Measurements from ENCODE around the gene CNIH3. TPM values are rescaled to one million over a fixed set of nuclear protein-coding genes. Genes with fewer than 3 reads are reported as not detected.

CNIH3 gene
- total RNA-seq, 1 donor from 2014 or later, result 2.5 TPM

GRCh38 chr1:224623743-224624333 is 7.7 kb downstream of the CNIH3 start:
- peaks cover 29% of the 10 kb centered on the region for H3K27me3 ChIP-seq
- no peaks in the 10 kb centered on the region for H3K9me3 Mint-ChIP-seq
- no peak overlapping the region for H3K9ac ChIP-seq
- H3K36me3 Mint-ChIP-seq, result no peaks in the 10 kb centered on the region
- H3K27ac Mint-ChIP-seq, result no peak overlapping the region
- H3K4me2 ChIP-seq, result no peak overlapping the region
- no peaks in the 10 kb centered on the region for H3K4me1 ChIP-seq
- H3K9me3 ChIP-seq (ENCODE audit: low read depth), result no peaks in the 10 kb centered on the region
- no peak overlapping the region for H3K4me3 Mint-ChIP-seq
- no peak for DNase-seq (ENCODE audit: low spot score)
- H3K79me2 ChIP-seq (ENCODE audit: low read depth), result no peaks in the 10 kb centered on the region
- peaks cover 19% of the 10 kb centered on the region for H3K27me3 Mint-ChIP-seq (ENCODE audit: insufficient read depth, low read depth)
- no peaks in the 10 kb centered on the region for H3F3A ChIP-seq (ENCODE audit: low read depth)
- H3K4me1 Mint-ChIP-seq, result peaks cover 4% of the 10 kb centered on the region
- no peak overlapping the region for H3K4me3 ChIP-seq
- no peaks in the 10 kb centered on the region for H3K36me3 ChIP-seq
- no peak overlapping the region for H2AFZ ChIP-seq (replicated peaks)
- no peaks in the 10 kb centered on the region for H4K20me1 ChIP-seq (ENCODE audit: low read depth)
- TF ChIP-seq EZH2phosphoT487 (IDR thresholded peaks at IDR 0.05) (no peak), EZH2 (IDR thresholded peaks at IDR 0.05) (no peak), CTCF (IDR thresholded peaks at IDR 0.05) (no peak)
- H3K27ac ChIP-seq, result no peak overlapping the region

GRCh38 chr1:224624432-224624831 is 8.3 kb downstream of the CNIH3 start:
- H3K9me3 ChIP-seq (ENCODE audit: low read depth), result no peaks in the 10 kb centered on the region
- no peaks in the 10 kb centered on the region for H3K4me1 ChIP-seq
- TF ChIP-seq EZH2phosphoT487 (IDR thresholded peaks at IDR 0.05) (no peak), CTCF (IDR thresholded peaks at IDR 0.05) (no peak), EZH2 (IDR thresholded peaks at IDR 0.05) (no peak)
- H3K4me3 ChIP-seq, result no peak overlapping the region
- H3K79me2 ChIP-seq (ENCODE audit: low read depth), result no peaks in the 10 kb centered on the region
- Mint-ChIP-seq H3K4me3 (no peak overlapping the region), H3K36me3 (no peaks in the 10 kb centered on the region), H3K4me1 (peaks cover 4% of the 10 kb centered on the region), H3K27me3 (ENCODE audit: insufficient read depth, low read depth) (peaks cover 13% of the 10 kb centered on the region), H3K27ac (no peak overlapping the region), H3K9me3 (no peaks in the 10 kb centered on the region)
- peaks cover 23% of the 10 kb centered on the region for H3K27me3 ChIP-seq
- no peak for DNase-seq (ENCODE audit: low spot score)
- H4K20me1 ChIP-seq (ENCODE audit: low read depth), result no peaks in the 10 kb centered on the region
- H3K4me2 ChIP-seq, result no peak overlapping the region
- H2AFZ ChIP-seq (replicated peaks), result no peak overlapping the region
- H3K36me3 ChIP-seq, result no peaks in the 10 kb centered on the region
- H3F3A ChIP-seq (ENCODE audit: low read depth), result no peaks in the 10 kb centered on the region
- H3K27ac ChIP-seq, result no peak overlapping the region
- H3K9ac ChIP-seq, result no peak overlapping the region

GRCh38 chr1:224626042-224626441 is 9.9 kb downstream of the CNIH3 start:
- Histone ChIP-seq H3K4me2 (no peak overlapping the region), H3K27ac (no peak overlapping the region), H3K36me3 (no peaks in the 10 kb centered on the region), H4K20me1 (ENCODE audit: low read depth) (no peaks in the 10 kb centered on the region), H3K79me2 (ENCODE audit: low read depth) (no peaks in the 10 kb centered on the region), H3K4me1 (no peaks in the 10 kb centered on the region), H3K9me3 (ENCODE audit: low read depth) (no peaks in the 10 kb centered on the region), H3K27me3 (peaks cover 8% of the 10 kb centered on the region), H3K4me3 (no peak overlapping the region), H3F3A (ENCODE audit: low read depth) (no peaks in the 10 kb centered on the region), H2AFZ (replicated peaks) (no peak overlapping the region), H3K9ac (no peak overlapping the region)
- Mint-ChIP-seq H3K36me3 (no peaks in the 10 kb centered on the region), H3K4me1 (peaks cover 4% of the 10 kb centered on the region), H3K4me3 (no peak overlapping the region), H3K27ac (no peak overlapping the region), H3K27me3 (ENCODE audit: insufficient read depth, low read depth) (peaks cover 8% of the 10 kb centered on the region), H3K9me3 (no peaks in the 10 kb centered on the region)
- TF ChIP-seq EZH2phosphoT487 (IDR thresholded peaks at IDR 0.05) (no peak), CTCF (IDR thresholded peaks at IDR 0.05) (no peak), EZH2 (IDR thresholded peaks at IDR 0.05) (no peak)
- no peak for DNase-seq (ENCODE audit: low spot score)
